PC-9 (cell line): ENCODE data around the gene RPRD1A.

Source experiments
- EZH2 ChIP-seq: fragments of 200-600 bp; sonication (generic); IDR thresholded peaks from 2 replicates; pipeline ENCODE4 v1.8.0; 2017; ENCODE audit warnings: antibody characterized with exemption, low read depth
- TF ChIP-seq, protein P1 (sequence below): fragments of 200-600 bp; sonication (generic); conservative IDR thresholded peaks from 2 replicates; pipeline ENCODE4 v1.6.1; 2017; ENCODE audit warnings: mixed run types, antibody characterized with exemption, mild to moderate bottlenecking, moderate library complexity

DNA sequence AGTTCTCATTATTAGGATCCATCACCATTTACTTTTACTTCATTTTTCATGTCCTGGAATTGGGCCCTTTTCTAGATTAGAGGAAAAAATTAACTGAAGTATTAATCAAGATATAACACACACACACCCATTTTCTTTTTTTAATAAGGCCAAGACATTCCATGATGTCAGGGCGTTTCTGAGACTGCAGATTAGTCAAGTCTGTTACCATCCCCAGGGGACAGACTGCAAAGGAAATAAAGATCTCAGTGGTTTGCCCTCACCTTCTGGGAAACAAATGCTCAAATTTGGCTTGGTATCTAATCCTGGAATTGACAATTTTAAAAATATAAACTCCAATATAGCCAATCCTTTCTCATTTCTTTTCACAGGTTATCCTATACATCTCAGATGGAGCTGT, 67.4 kb downstream of the RPRD1A start:
- TF ChIP-seq, protein P1, sequence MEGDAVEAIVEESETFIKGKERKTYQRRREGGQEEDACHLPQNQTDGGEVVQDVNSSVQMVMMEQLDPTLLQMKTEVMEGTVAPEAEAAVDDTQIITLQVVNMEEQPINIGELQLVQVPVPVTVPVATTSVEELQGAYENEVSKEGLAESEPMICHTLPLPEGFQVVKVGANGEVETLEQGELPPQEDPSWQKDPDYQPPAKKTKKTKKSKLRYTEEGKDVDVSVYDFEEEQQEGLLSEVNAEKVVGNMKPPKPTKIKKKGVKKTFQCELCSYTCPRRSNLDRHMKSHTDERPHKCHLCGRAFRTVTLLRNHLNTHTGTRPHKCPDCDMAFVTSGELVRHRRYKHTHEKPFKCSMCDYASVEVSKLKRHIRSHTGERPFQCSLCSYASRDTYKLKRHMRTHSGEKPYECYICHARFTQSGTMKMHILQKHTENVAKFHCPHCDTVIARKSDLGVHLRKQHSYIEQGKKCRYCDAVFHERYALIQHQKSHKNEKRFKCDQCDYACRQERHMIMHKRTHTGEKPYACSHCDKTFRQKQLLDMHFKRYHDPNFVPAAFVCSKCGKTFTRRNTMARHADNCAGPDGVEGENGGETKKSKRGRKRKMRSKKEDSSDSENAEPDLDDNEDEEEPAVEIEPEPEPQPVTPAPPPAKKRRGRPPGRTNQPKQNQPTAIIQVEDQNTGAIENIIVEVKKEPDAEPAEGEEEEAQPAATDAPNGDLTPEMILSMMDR = no peak
- no peak for TF ChIP-seq EZH2
